Gastrocnemius medialis (tissue), 4 donors: ENCODE results near the gene PTPMT1. TPM values are rescaled to one million over a fixed set of nuclear protein-coding genes. Genes with fewer than 3 reads are reported as not detected.
A peak's percentile ranks its signal among the peaks of the same experiment; 100 is the strongest.

Source experiments
- ATAC-seq, 2 donors: fragments of 150-250 bp; one replicate each; pipeline ENCODE4 v1.9.1; 2016
- DNase-seq, 2 donors: peaks; one replicate each; pipeline ENCODE4 v3.0.0-alpha.2; 2019
- H3K27ac ChIP-seq, 4 donors: fragments of 200-600 bp; sonication (generic); 1 replicate in 1 of 4; 2 replicates in 3 of 4; pipeline ENCODE4 v1.5.1; 2016 to 2018; ENCODE audit warnings: mild to moderate bottlenecking in 2 of 4, moderate library complexity in 1 of 4
- H3K27me3 ChIP-seq, 3 donors: fragments of 200-600 bp; sonication (generic) in 2 of 3; 1 replicate in 1 of 3; 2 replicates in 2 of 3; pipeline versions ENCODE4 v1.5.1 to v1.6.0; 2016 to 2019; ENCODE audit warnings: mild to moderate bottlenecking in 1 of 3, moderate library complexity in 1 of 3
- H3K36me3 ChIP-seq, 2 donors: fragments of 200-600 bp; sonication (generic) in 1 of 2; one replicate each; pipeline ENCODE4 v1.5.1; 2017 to 2018
- H3K4me1 ChIP-seq, 2 donors: fragments of 200-600 bp; sonication (generic) in 1 of 2; one replicate each; pipeline ENCODE4 v1.5.1; 2016 to 2017; ENCODE audit warnings: mild to moderate bottlenecking in 2 of 2
- H3K4me3 ChIP-seq, 4 donors: fragments of 200-600 bp; sonication (generic) in 3 of 4; 1 replicate in 1 of 4; 2 replicates in 3 of 4; pipeline ENCODE4 v1.5.1; 2016 to 2019; ENCODE audit warnings: mild to moderate bottlenecking in 2 of 4
- H3K9me3 ChIP-seq, 3 donors: fragments of 200-600 bp; sonication (generic) in 2 of 3; 1 replicate in 1 of 3; 2 replicates in 2 of 3; pipeline ENCODE4 v1.5.1; 2016 to 2019
- CTCF ChIP-seq, 5 experiments: fragments of 450-650 bp in 3 of 5; fragments of 200-600 bp in 2 of 5; sonication (generic) in 2 of 5; IDR thresholded peaks in 4 of 5; conservative IDR thresholded peaks in 1 of 5; 1 replicate in 4 of 5; 2 replicates in 1 of 5; pipeline ENCODE4 v1.5.1; 2016 to 2019; ENCODE audit warnings: antibody characterized with exemption in 5 of 5, mild to moderate bottlenecking in 3 of 5, moderate library complexity in 3 of 5
- POLR2A ChIP-seq, 2 donors: fragments of 450-650 bp; IDR thresholded peaks; one replicate each; pipeline ENCODE4 v1.6.1; 2017; ENCODE audit warnings: antibody characterized with exemption in 2 of 2, mild to moderate bottlenecking in 2 of 2, moderate library complexity in 2 of 2
- in situ Hi-C, 4 donors: fragments of 200-750 bp; cut with MboI; loops; one replicate each; pipeline versions ENCODE4 v1.15.0 to v1.8.0; 2017; ENCODE audit warnings: low sequenced_read_pairs in 4 of 4
- intact Hi-C: fragments of 100-400 bp; cut with DNase I; formaldehyde crosslinking; loops from one replicate; pipeline ENCODE4 v1.15.1; 2023; ENCODE audit warnings: low total_unique reads
- total RNA-seq, 4 donors: library from RNA; depleted of rRNA; stranded (reverse); fragments of >200 nt; gene quantifications; one replicate each; pipeline versions ENCODE4 v1.1.0 to v1.2.3, GENCODE V29; 2016

Gene PTPMT1
- total RNA-seq, 4 donors from 2014 or later, result 58.2 to 87.9 (median 79.8) TPM

- Histone ChIP-seq H3K4me1 (peaks cover 79 to 88% of the 10 kb centered on the region in 2 donors), H3K4me3 (no peak overlapping the region), H3K9me3 (no peaks in the 10 kb centered on the region), H3K36me3 (no peaks in the 10 kb centered on the region), H3K27ac (peak overlapping the region in 3 of 4 donors; percentile 6 to 43 (median 34)), H3K27me3 (no peaks in the 10 kb centered on the region)
- intact Hi-C loops, result no loop called here
- no peak for DNase-seq
- in situ Hi-C loops, result no loop called here
- ATAC-seq, result no peak
- TF ChIP-seq POLR2A (IDR thresholded peaks at IDR 0.05) (no peak), CTCF (IDR thresholded peaks at IDR 0.05 in 4 of 5, conservative IDR thresholded peaks at IDR 0.05 in 1 of 5) (no peak)
Observed at GRCh38 chr11:47536915-47537314, 28.5 kb upstream of the PTPMT1 start.

- no peak for TF ChIP-seq CTCF (IDR thresholded peaks at IDR 0.05 in 4 of 5, conservative IDR thresholded peaks at IDR 0.05 in 1 of 5)
- no peak for TF ChIP-seq POLR2A (IDR thresholded peaks at IDR 0.05)
- Histone ChIP-seq H3K27me3 (no peaks in the 10 kb centered on the region), H3K4me3 (no peak overlapping the region), H3K27ac (peak overlapping the region; percentile 76 to 85 (median 78)), H3K36me3 (no peaks in the 10 kb centered on the region), H3K4me1 (peaks cover 78 to 86% of the 10 kb centered on the region in 2 donors), H3K9me3 (no peaks in the 10 kb centered on the region)
- in situ Hi-C loops (no loop called here), intact Hi-C loops (no loop called here)
- DNase-seq (peak in 1 of 2 donors; percentile 8), ATAC-seq (no peak)
Observed at GRCh38 chr11:47538741-47539565, 26.4 kb upstream of the PTPMT1 start.

- no peak for TF ChIP-seq CTCF (IDR thresholded peaks at IDR 0.05 in 4 of 5, conservative IDR thresholded peaks at IDR 0.05 in 1 of 5)
- no peak for TF ChIP-seq POLR2A (IDR thresholded peaks at IDR 0.05)
- Histone ChIP-seq H3K9me3 (no peaks in the 10 kb centered on the region), H3K27ac (peak overlapping the region; percentile 76 to 85 (median 78)), H3K36me3 (no peaks in the 10 kb centered on the region), H3K4me3 (no peak overlapping the region), H3K4me1 (peaks cover 75 to 86% of the 10 kb centered on the region in 2 donors), H3K27me3 (no peaks in the 10 kb centered on the region)
- intact Hi-C loops (no loop called here), in situ Hi-C loops (no loop called here)
- peak in 1 of 2 donors; percentile 11 for ATAC-seq
- peak in 1 of 2 donors; percentile 8 for DNase-seq
Observed at GRCh38 chr11:47539681-47540039, 25.7 kb upstream of the PTPMT1 start.

GRCh38 chr11:47541070-47541469 is 24.3 kb upstream of the PTPMT1 start:
- no peak for TF ChIP-seq CTCF (IDR thresholded peaks at IDR 0.05 in 4 of 5, conservative IDR thresholded peaks at IDR 0.05 in 1 of 5)
- TF ChIP-seq POLR2A (IDR thresholded peaks at IDR 0.05), result no peak
- in situ Hi-C loops (no loop called here), intact Hi-C loops (no loop called here)
- no peak overlapping the region for H3K4me3 ChIP-seq
- no peak for ATAC-seq
- no peaks in the 10 kb centered on the region for H3K27me3 ChIP-seq
- H3K9me3 ChIP-seq, result no peaks in the 10 kb centered on the region
- peaks cover 63 to 83% of the 10 kb centered on the region in 2 donors for H3K4me1 ChIP-seq
- no peaks in the 10 kb centered on the region for H3K36me3 ChIP-seq
- peak overlapping the region; percentile 76 to 85 (median 78) for H3K27ac ChIP-seq
- no peak for DNase-seq
